NCI-H2029 (cell line): ENCODE results near the gene PLA2G4C.

ENCODE experiments used
- DNase-seq: peaks from one replicate; lab custom pipeline; 2025; lab: John Stamatoyannopoulos, UW

The PLA2G4C gene

GRCh38 chr19:48053856-48054255 lies 56.8 kb downstream of the PLA2G4C start:
- DNase-seq: no peak

DNA sequence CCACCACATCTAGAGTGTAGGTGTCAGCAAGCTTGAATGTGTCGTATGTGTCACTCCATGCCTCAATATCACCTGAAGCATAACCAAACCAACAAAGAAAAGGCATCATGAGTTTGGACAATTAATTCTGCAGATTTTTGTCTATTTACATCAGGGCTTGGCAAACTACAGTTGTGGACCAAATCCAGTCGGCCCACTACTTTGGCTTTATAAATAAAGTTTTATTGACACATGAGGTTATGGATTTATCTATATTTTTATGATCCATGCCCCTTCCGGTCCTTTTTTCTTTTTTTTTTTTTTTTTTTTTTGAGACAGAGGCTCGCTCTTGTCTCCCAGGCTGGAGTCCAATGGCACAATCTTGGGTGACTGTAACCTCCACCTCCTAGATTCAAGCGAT lies 57.5 kb downstream of the PLA2G4C start:
- DNase-seq: no peak

GRCh38 chr19:48051335-48052033 lies 59.1 kb downstream of the PLA2G4C start:
- no peak for DNase-seq

GRCh38 chr19:48044561-48044960 lies 66.1 kb downstream of the PLA2G4C start:
- no peak for DNase-seq

GRCh38 chr19:48043675-48044258 lies 66.8 kb downstream of the PLA2G4C start, which contains the start of gene CABP5:
TSS of gene CABP5 (minus strand) at chr19:48044079. CDS start at chr19:48043922, 157 bp downstream.
- no peak for DNase-seq

GRCh38 chr19:48041877-48042580 lies 68.6 kb downstream of the PLA2G4C start:
- no peak for DNase-seq

- DNase-seq: no peak
These were observed 73.9 kb downstream of the PLA2G4C start for GRCh38 chr19:48036765-48037164.

DNA sequence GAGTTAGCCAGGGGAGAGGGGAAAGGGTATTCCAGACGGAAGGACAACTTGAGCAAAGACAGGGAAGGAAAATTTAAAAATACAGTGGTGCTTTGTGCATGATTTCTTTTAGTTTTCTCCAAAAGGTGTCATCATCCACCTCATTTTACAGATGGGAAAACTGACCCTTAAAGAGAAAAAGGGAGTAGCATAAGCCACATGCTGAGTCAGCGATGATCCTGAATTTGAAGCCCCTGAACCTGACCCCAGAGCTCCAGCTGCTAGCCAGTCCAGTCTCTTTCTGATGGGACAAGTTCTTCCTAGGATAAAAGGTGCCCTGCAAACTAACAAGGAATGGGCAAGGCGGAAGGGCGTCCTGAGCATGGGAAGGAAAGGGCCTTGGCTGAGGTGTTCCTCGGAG lies 77.0 kb downstream of the PLA2G4C start:
- DNase-seq: no peak

DNA sequence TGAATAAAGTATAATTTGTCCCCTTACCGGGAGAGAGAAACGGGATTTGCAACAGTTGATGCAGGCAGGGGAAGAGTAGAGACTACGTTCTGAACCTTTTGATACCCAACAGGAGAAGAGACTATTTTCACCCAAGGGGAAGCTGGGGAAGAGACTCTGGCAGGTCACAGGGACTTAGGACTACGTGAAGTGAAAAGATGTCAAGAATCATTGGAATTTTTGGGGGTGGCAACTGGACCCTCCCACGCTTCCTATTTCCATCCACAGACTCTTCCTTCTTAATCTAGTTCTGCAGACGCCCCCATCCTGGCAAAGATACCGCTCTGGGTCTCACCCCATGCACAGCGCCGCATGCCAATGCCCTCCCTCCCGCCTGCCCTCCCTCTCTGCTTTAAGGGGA lies 80.5 kb downstream of the PLA2G4C start:
- DNase-seq: no peak

- DNase-seq: no peak
These were observed 81.2 kb downstream of the PLA2G4C start for GRCh38 chr19:48029431-48029830.

GRCh38 chr19:48025480-48025879 lies 85.1 kb downstream of the PLA2G4C start:
- DNase-seq: no peak

- DNase-seq: no peak
These were observed 87.1 kb downstream of the PLA2G4C start for GRCh38 chr19:48023518-48023917.

DNA sequence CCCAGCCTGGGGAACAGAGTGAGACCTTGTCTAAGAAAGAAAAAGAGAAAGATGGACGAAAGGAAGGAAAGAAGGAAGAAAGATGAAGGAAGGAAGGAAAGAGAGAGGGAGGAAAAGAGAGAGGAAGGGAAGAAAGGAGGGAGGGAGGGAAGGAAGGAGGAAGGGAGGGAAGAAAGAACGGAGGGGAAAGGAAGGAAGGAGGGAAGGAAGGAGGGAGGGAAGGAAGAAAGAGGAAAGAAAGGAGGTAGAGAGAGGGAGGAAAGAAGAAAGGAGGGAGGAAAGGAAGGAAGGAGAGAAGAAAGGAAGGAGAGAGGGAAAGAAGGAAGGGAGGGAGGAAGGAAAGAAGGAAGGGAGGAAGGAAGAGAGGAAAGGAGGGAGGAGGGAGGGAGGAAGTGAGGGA lies 87.6 kb downstream of the PLA2G4C start:
- DNase-seq: no peak

- DNase-seq: no peak
These were observed 89.9 kb downstream of the PLA2G4C start for GRCh38 chr19:48020686-48021085.

DNA sequence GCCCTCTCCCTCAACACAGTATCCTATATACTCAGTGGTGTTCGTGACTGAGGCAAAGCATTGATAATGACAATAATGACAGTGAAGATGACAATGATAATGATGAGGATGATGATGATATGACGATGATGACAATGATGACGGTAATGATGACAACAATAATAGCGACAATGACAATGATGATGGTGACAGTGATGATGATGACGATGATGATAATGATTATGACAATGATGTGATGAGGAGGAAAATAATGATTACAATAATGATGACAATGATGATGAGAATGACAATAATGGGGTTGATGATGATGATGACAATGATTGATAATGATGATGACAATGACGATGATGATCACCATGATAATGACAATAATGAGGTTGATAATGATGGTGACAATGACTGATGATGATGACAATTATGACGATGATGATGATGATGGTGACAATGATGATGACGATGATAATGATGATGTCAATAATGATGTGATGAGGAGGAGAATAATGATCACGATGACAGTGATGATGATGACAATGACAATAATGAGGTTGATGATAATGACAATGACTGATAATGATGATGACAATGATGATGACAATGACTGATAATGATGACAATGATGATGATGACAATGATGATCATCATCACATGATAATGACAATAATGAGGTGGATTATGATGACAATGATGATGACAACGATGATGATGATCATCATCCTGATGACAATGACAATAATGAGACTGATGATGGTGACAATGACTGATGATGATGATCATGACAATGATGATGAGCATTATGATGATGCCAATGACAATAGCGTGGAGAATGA lies 99.5 kb downstream of the PLA2G4C start:
- no peak for DNase-seq

- DNase-seq: no peak
These were observed 103.9 kb downstream of the PLA2G4C start for GRCh38 chr19:48006762-48007161.

- DNase-seq: no peak
These were observed 106.4 kb downstream of the PLA2G4C start for GRCh38 chr19:48004236-48004635.

DNA sequence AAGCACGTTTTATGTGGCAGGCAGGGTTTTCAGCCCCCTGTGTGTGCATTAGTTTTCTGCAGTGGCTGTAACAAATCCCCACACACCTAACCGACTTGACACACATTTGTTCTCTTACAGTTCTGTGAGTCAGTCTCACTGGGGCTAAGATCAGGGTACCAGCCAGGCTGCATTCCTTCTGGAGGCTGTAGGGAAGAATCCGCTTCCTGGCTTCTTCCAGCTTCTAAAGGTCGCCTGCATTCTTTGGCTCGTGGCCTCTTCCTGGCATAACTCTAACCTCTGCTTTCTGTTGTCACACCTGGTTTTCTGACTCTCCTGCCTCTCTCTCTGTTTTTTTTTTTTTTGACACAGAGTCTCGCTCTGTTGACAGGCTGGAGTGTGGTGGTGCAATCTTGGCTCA lies 109.8 kb downstream of the PLA2G4C start:
- DNase-seq: no peak

DNA sequence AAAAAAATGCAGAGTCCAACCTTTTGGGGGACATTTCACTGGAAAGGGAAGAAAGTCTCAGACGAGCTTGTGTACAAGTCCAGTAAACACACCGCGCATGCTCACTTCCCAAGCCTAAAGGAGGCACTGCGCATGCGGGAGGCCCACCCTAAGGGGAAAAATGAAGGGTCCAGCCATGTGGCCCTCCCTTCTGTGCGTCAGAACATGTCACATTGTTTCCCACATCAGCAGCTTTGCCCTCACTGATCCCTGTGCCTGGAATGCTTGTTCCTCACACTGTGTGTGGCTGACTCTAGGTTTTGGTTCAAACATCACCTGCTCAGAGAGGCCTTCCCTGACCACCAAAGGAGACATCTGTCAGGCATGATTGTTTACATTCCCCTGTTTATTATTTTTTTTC lies 111.8 kb downstream of the PLA2G4C start:
- DNase-seq: no peak
